Right lobe of liver (tissue), 4 donors: ENCODE measurements around the gene ADAT1.
A peak's percentile ranks its signal among the peaks of the same experiment; 100 is the strongest.

Experiments
- POLR2A ChIP-seq: fragments of 450-650 bp; IDR thresholded peaks from one replicate; pipeline ENCODE4 v1.6.1; 2017; ENCODE audit warnings: antibody characterized with exemption, mild to moderate bottlenecking
- TF ChIP-seq, protein P1 (sequence below), 4 donors: fragments of 200-600 bp in 3 of 4; fragments of 450-650 bp in 1 of 4; IDR thresholded peaks; one replicate each; pipeline versions ENCODE4 v1.5.1 to v1.8.0; 2016 to 2022; ENCODE audit warnings: antibody characterized with exemption in 4 of 4, mild to moderate bottlenecking in 2 of 4
- donor health status: DM: no; HTN: no; CAD: no.
- donor health status: DM: no; HTN: no; CAD: no.
- donor health status: DM: no; HTN: yes; CAD: no.

DNA sequence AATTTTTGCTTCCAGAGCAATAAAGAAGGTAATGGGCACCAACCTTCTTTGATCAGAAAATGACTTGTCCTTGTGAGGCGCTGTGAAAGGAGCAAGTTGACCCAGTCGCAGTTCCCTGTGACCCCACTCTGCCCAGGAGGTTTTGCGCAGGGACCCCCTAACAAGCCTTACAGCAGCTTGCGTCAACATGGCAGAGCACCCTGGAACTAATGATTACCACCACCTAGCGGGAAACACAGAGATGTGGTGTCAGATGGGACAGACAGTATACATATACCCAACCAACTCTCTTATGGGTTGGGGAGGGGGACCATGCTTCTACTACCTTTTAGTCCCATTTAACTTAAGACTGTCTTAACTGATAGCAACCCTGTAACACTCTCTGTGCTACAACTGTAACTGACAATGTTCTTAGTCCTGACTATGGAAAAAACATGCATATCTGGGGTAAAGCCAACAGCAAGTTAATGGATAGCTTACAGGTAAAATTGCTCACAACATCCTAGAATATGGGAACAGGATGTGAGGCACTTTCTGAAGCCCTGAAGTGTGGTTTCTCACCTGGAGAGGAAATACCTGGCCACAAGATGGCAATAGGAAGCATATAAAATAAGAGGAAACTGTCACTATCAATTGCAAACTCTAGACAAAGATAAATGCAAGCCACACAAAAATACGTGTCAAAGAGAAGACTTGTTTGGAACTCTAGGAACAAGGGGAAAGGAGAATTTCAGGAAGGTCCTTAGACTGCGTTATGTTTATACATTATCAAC, 21.3 kb upstream of the ADAT1 start:
- TF ChIP-seq, protein P1, sequence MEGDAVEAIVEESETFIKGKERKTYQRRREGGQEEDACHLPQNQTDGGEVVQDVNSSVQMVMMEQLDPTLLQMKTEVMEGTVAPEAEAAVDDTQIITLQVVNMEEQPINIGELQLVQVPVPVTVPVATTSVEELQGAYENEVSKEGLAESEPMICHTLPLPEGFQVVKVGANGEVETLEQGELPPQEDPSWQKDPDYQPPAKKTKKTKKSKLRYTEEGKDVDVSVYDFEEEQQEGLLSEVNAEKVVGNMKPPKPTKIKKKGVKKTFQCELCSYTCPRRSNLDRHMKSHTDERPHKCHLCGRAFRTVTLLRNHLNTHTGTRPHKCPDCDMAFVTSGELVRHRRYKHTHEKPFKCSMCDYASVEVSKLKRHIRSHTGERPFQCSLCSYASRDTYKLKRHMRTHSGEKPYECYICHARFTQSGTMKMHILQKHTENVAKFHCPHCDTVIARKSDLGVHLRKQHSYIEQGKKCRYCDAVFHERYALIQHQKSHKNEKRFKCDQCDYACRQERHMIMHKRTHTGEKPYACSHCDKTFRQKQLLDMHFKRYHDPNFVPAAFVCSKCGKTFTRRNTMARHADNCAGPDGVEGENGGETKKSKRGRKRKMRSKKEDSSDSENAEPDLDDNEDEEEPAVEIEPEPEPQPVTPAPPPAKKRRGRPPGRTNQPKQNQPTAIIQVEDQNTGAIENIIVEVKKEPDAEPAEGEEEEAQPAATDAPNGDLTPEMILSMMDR (IDR thresholded peaks at IDR 0.05): peak in 1 of 4 donors; percentile 10
- TF ChIP-seq POLR2A: no peak
